Mucosa of rectum (tissue), 2 donors: Measurements from ENCODE around the gene HDGF.

ENCODE experiments used
- H3K27ac ChIP-seq, 2 donors: one replicate each; pipeline ENCODE4 v1.7.0; 2013; ENCODE audit warnings: inconsistent platforms in 2 of 2, low read depth in 2 of 2, low read length in 2 of 2
- H3K27me3 ChIP-seq, 2 donors: one replicate each; pipeline ENCODE4 v1.7.0; 2013; ENCODE audit warnings: low read length in 2 of 2; ENCODE audit not compliant: control insufficient read depth in 2 of 2, insufficient read depth in 2 of 2
- H3K36me3 ChIP-seq, 2 donors: one replicate each; pipeline ENCODE4 v1.7.0; 2013; ENCODE audit warnings: low read length in 2 of 2; ENCODE audit not compliant: control insufficient read depth in 2 of 2, insufficient read depth in 2 of 2
- H3K4me1 ChIP-seq, 2 donors: one replicate each; pipeline ENCODE4 v1.7.0; 2013; ENCODE audit warnings: low read length in 2 of 2, mild to moderate bottlenecking in 1 of 2; ENCODE audit not compliant: control insufficient read depth in 2 of 2, insufficient read depth in 2 of 2
- H3K4me3 ChIP-seq, 2 donors: one replicate each; pipeline ENCODE4 v1.7.0; 2013; ENCODE audit warnings: low read length in 2 of 2
- H3K9ac ChIP-seq, 2 donors: one replicate each; pipeline ENCODE4 v1.7.0; 2013; ENCODE audit warnings: low read length in 2 of 2, low read depth in 1 of 2, mild to moderate bottlenecking in 1 of 2
- H3K9me3 ChIP-seq, 2 donors: one replicate each; pipeline ENCODE4 v1.7.0; 2013; ENCODE audit warnings: low read length in 2 of 2; ENCODE audit not compliant: control insufficient read depth in 2 of 2
- donor health status: healthy.
- donor health status: Normal muscosa, but diverticular disease.

Gene HDGF

GRCh38 chr1:156755527-156755950, 4.1 kb upstream of the HDGF start:
- H3K9ac ChIP-seq: no peak overlapping the region
- H3K4me1 ChIP-seq: peaks cover 4 to 10% of the 10 kb centered on the region in 2 donors
- no peak overlapping the region for H3K4me3 ChIP-seq
- no peaks in the 10 kb centered on the region for H3K36me3 ChIP-seq
- H3K27ac ChIP-seq: no peak overlapping the region
- H3K9me3 ChIP-seq: no peaks in the 10 kb centered on the region
- H3K27me3 ChIP-seq: no peaks in the 10 kb centered on the region

GRCh38 chr1:156754219-156754618, 2.7 kb upstream of the HDGF start:
- H3K27me3 ChIP-seq: no peaks in the 10 kb centered on the region
- peaks cover 17 to 22% of the 10 kb centered on the region in 2 donors for H3K4me1 ChIP-seq
- no peak overlapping the region for H3K4me3 ChIP-seq
- H3K9ac ChIP-seq: no peak overlapping the region
- no peaks in the 10 kb centered on the region for H3K9me3 ChIP-seq
- H3K36me3 ChIP-seq: peaks cover 0 to 4% of the 10 kb centered on the region in 2 donors
- H3K27ac ChIP-seq: no peak overlapping the region

- no peaks in the 10 kb centered on the region for H3K27me3 ChIP-seq
- peaks cover 29 to 35% of the 10 kb centered on the region in 2 donors for H3K4me1 ChIP-seq
- peak overlapping the region in 1 of 2 donors; percentile 96 for H3K27ac ChIP-seq
- no peaks in the 10 kb centered on the region for H3K9me3 ChIP-seq
- H3K36me3 ChIP-seq: peaks cover 0 to 4% of the 10 kb centered on the region in 2 donors
- H3K9ac ChIP-seq: peak overlapping the region; percentile 94 to 96
- peak overlapping the region; percentile 97 to 98 for H3K4me3 ChIP-seq
These were observed 1.5 kb upstream of the HDGF start for GRCh38 chr1:156752843-156753482.

GRCh38 chr1:156751757-156752481, 444 bp upstream of the HDGF start:
- Histone ChIP-seq H3K27ac (peak overlapping the region; percentile 84 to 96), H3K27me3 (no peaks in the 10 kb centered on the region), H3K9ac (peak overlapping the region; percentile 94 to 96), H3K4me3 (peak overlapping the region; percentile 97 to 98), H3K9me3 (no peaks in the 10 kb centered on the region), H3K4me1 (peaks cover 38 to 43% of the 10 kb centered on the region in 2 donors), H3K36me3 (peaks cover 0 to 4% of the 10 kb centered on the region in 2 donors)

- Histone ChIP-seq H3K9ac (peak overlapping the region; percentile 90 to 97), H3K36me3 (peaks cover 0 to 4% of the 10 kb centered on the region in 2 donors), H3K27ac (peak overlapping the region; percentile 84 to 96), H3K9me3 (no peaks in the 10 kb centered on the region), H3K4me3 (peak overlapping the region; percentile 79 to 95), H3K4me1 (peaks cover 48 to 52% of the 10 kb centered on the region in 2 donors), H3K27me3 (no peaks in the 10 kb centered on the region)
These were observed 594 bp downstream of the HDGF start for GRCh38 chr1:156750711-156751450.

- Histone ChIP-seq H3K27ac (peak overlapping the region; percentile 84 to 96), H3K9ac (peak overlapping the region; percentile 90 to 97), H3K4me3 (peak overlapping the region; percentile 79 to 95), H3K36me3 (peaks cover 0 to 7% of the 10 kb centered on the region in 2 donors), H3K4me1 (peaks cover 53 to 55% of the 10 kb centered on the region in 2 donors), H3K27me3 (no peaks in the 10 kb centered on the region), H3K9me3 (no peaks in the 10 kb centered on the region)
These were observed 1.2 kb downstream of the HDGF start for GRCh38 chr1:156750191-156750672.

- peaks cover 53 to 55% of the 10 kb centered on the region in 2 donors for H3K4me1 ChIP-seq
These were observed 1.9 kb downstream of the HDGF start for GRCh38 chr1:156749419-156750118.

GRCh38 chr1:156748670-156749418, 2.6 kb downstream of the HDGF start:
- H3K9ac ChIP-seq: peak overlapping the region; percentile 90 to 97
- H3K4me3 ChIP-seq: peak overlapping the region; percentile 79 to 95
- no peaks in the 10 kb centered on the region for H3K9me3 ChIP-seq
- H3K27ac ChIP-seq: peak overlapping the region; percentile 84 to 96
- H3K4me1 ChIP-seq: peaks cover 53 to 55% of the 10 kb centered on the region in 2 donors
- no peaks in the 10 kb centered on the region for H3K27me3 ChIP-seq
- H3K36me3 ChIP-seq: peaks cover 3 to 17% of the 10 kb centered on the region in 2 donors

More at GRCh38 chr1:156749419-156750118, 1.9 kb downstream of the HDGF start:
- Histone ChIP-seq H3K27me3 (no peaks in the 10 kb centered on the region), H3K27ac (peak overlapping the region; percentile 84 to 96), H3K9me3 (no peaks in the 10 kb centered on the region), H3K4me3 (peak overlapping the region; percentile 79 to 95), H3K9ac (peak overlapping the region; percentile 90 to 97), H3K36me3 (peaks cover 0 to 14% of the 10 kb centered on the region in 2 donors)
